Osteoblast (primary cell): ENCODE results near the gene SLC26A4. TPM values are rescaled to one million over a fixed set of nuclear protein-coding genes. Genes with fewer than 3 reads are reported as not detected.

Experiments
- DNase-seq: peaks from one replicate; pipeline ENCODE4 v3.0.0; 2011; ENCODE audit warnings: low spot score, mixed read lengths; ENCODE audit not compliant: insufficient read length; ENCODE audit errors: missing footprints
- H2AFZ ChIP-seq: 2 replicates; pipeline ENCODE4 v1.6.0; 2011; ENCODE audit warnings: mild to moderate bottlenecking, low read length
- H3K27ac ChIP-seq: 2 replicates; pipeline ENCODE4 v1.5.1; 2011; ENCODE audit warnings: mild to moderate bottlenecking, low read depth, low read length, moderate library complexity
- H3K27me3 ChIP-seq: 2 replicates; pipeline ENCODE4 v1.6.0; 2012; ENCODE audit warnings: mild to moderate bottlenecking, control low read depth, inconsistent platforms, low read length, moderate library complexity; ENCODE audit not compliant: insufficient read depth
- H3K36me3 ChIP-seq: 2 replicates; pipeline ENCODE4 v1.5.1; 2011; ENCODE audit warnings: mild to moderate bottlenecking, low read length, control low read depth, moderate library complexity; ENCODE audit not compliant: insufficient read depth
- H3K4me1 ChIP-seq: 2 replicates; pipeline ENCODE4 v1.5.1; 2011; ENCODE audit warnings: mild to moderate bottlenecking, low read length, control low read depth, moderate library complexity; ENCODE audit not compliant: insufficient read depth
- H3K4me2 ChIP-seq: 2 replicates; pipeline ENCODE4 v1.6.0; 2011; ENCODE audit warnings: mild to moderate bottlenecking, low read length; ENCODE audit not compliant: insufficient read depth
- H3K4me3 ChIP-seq: fragments of 200-600 bp; sonication (generic); 3 replicates; pipeline ENCODE4 v1.5.1; 2012; ENCODE audit warnings: mild to moderate bottlenecking, low read length, inconsistent platforms; ENCODE audit not compliant: insufficient read depth
- H3K79me2 ChIP-seq: 2 replicates; pipeline ENCODE4 v1.6.0; 2012; ENCODE audit warnings: mild to moderate bottlenecking, low read length, control low read depth, inconsistent platforms; ENCODE audit not compliant: insufficient read depth
- H3K9me3 ChIP-seq: 2 replicates; pipeline ENCODE4 v1.5.1; 2011; ENCODE audit warnings: low read depth, low read length, control low read depth
- H4K20me1 ChIP-seq: 2 replicates; pipeline ENCODE4 v1.6.0; 2012; ENCODE audit warnings: mild to moderate bottlenecking, low read length, control low read depth; ENCODE audit not compliant: insufficient read depth
- total RNA-seq: library from RNA; depleted of rRNA; stranded (reverse); fragments of >200 nt; gene quantifications from 2 replicates; pipeline ENCODE4 v1.2.3, GENCODE V29; 2012
- TF ChIP-seq, protein P1 (sequence below): IDR thresholded peaks from 2 replicates; pipeline ENCODE4 v1.5.1; 2011; ENCODE audit warnings: mild to moderate bottlenecking, low read depth, low read length, moderate library complexity; ENCODE audit errors: extremely low read depth

The SLC26A4 gene
- total RNA-seq, 1 donor = 0.36 TPM

DNA sequence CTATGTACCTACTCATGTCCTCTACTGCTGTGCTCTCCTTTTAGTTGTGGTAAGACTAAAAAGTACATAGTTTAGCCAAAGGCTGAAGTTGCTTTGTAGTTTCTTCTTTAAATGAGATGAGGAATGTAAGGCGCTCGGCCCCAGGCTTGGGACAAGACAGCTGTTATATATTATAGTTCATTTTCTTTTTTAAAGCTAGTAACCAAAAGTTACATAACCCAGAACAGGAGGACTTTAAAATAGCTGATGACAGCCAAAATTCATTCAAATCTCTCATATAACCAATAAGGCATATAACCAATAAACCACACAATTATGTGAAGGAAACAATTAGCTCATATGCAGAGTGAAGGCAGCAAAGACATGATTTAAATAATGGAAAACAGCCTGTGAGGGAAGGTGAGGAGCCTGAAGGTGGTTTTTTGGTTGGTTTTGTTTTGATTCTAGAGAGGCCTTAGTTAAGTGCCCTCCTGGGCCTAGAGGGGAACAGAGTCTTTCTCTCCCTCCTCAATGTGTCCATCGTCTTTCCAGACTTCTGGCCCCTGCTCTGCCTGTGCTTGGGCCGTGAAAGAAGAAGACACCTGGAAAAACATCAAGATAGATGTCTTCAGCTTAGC, 35.8 kb downstream of the SLC26A4 start:
- H3K36me3 ChIP-seq = no peaks in the 10 kb centered on the region
- no peaks in the 10 kb centered on the region for H3K27me3 ChIP-seq
- no peaks in the 10 kb centered on the region for H3K79me2 ChIP-seq
- H3K27ac ChIP-seq = no peak overlapping the region
- no peaks in the 10 kb centered on the region for H3K9me3 ChIP-seq
- no peak overlapping the region for H3K4me2 ChIP-seq
- H4K20me1 ChIP-seq = no peaks in the 10 kb centered on the region
- no peak overlapping the region for H2AFZ ChIP-seq
- H3K4me1 ChIP-seq = peaks cover 46% of the 10 kb centered on the region
- no peak for DNase-seq
- TF ChIP-seq, protein P1, sequence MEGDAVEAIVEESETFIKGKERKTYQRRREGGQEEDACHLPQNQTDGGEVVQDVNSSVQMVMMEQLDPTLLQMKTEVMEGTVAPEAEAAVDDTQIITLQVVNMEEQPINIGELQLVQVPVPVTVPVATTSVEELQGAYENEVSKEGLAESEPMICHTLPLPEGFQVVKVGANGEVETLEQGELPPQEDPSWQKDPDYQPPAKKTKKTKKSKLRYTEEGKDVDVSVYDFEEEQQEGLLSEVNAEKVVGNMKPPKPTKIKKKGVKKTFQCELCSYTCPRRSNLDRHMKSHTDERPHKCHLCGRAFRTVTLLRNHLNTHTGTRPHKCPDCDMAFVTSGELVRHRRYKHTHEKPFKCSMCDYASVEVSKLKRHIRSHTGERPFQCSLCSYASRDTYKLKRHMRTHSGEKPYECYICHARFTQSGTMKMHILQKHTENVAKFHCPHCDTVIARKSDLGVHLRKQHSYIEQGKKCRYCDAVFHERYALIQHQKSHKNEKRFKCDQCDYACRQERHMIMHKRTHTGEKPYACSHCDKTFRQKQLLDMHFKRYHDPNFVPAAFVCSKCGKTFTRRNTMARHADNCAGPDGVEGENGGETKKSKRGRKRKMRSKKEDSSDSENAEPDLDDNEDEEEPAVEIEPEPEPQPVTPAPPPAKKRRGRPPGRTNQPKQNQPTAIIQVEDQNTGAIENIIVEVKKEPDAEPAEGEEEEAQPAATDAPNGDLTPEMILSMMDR = no peak
- no peak overlapping the region for H3K4me3 ChIP-seq

DNA sequence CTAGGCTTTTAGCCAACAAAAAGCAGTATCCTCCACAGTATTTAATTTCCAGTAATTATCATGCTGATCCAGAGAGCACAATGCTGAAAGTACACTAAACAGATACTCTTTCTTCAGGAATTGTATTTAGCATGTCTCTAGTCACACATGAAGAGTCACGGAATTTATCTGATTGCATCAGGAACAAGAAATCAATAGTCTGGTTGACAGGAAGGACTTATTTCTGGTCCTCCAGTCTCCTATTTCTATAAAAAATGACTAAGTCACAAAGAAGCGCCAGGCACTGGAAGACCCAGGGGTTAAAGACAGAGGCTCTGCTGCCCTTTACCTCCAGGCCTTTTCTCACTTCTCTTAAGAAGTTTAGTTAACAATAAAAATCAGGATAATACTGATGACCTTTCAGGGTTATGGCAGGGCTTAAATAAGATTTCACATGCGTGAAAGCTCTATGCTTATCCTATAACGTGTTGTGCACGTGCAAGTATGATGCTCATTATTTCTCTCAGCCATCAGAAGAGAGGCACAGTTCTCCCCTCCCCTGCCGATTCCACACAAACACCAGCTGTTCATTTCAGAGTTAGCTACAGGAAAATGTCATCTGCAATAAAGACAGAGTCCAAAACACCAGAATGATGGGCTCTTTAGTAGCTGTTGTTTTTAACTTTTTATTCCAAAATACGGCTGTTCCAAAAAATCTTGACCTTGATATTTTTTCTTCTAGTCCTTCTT, 36.9 kb downstream of the SLC26A4 start:
- Histone ChIP-seq H3K4me2 (no peak overlapping the region), H2AFZ (no peak overlapping the region)

DNA sequence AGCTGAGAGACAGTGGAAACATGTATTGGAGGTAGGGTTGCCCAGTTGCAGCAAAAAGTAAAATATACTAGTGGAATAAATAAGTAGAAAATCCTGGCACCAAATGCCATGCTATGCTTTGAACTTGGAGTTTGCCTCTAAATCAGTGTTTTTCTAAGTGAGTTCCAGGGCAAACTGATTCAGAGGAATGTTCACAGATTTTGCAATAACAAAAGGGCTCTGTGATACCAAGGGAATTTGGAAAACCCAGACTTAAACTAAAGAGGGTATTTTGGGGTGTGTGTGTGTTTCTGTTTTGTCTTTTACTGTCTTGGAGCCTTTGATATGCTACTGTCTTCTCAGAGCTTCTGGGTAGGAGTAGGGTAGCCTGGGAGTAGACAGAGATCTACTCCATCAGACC, 39.9 kb downstream of the SLC26A4 start:
- no peaks in the 10 kb centered on the region for H3K9me3 ChIP-seq
- H3K4me2 ChIP-seq = no peak overlapping the region
- H2AFZ ChIP-seq = no peak overlapping the region
- no peak for DNase-seq
- TF ChIP-seq, protein P1 = no peak
- H3K4me3 ChIP-seq = no peak overlapping the region
- H4K20me1 ChIP-seq = no peaks in the 10 kb centered on the region
- no peaks in the 10 kb centered on the region for H3K27me3 ChIP-seq
- H3K79me2 ChIP-seq = no peaks in the 10 kb centered on the region
- no peak overlapping the region for H3K27ac ChIP-seq
- peaks cover 14% of the 10 kb centered on the region for H3K4me1 ChIP-seq
- no peaks in the 10 kb centered on the region for H3K36me3 ChIP-seq

More for the DNA sequence above, 36.9 kb downstream of the SLC26A4 start:
- no peaks in the 10 kb centered on the region for H4K20me1 ChIP-seq
- TF ChIP-seq, protein P1 = no peak
- no peak overlapping the region for H3K4me3 ChIP-seq
- no peak overlapping the region for H3K27ac ChIP-seq
- H3K27me3 ChIP-seq = no peaks in the 10 kb centered on the region
- no peaks in the 10 kb centered on the region for H3K36me3 ChIP-seq
- no peaks in the 10 kb centered on the region for H3K9me3 ChIP-seq
- no peak for DNase-seq
- H3K79me2 ChIP-seq = no peaks in the 10 kb centered on the region
- peaks cover 37% of the 10 kb centered on the region for H3K4me1 ChIP-seq

DNA sequence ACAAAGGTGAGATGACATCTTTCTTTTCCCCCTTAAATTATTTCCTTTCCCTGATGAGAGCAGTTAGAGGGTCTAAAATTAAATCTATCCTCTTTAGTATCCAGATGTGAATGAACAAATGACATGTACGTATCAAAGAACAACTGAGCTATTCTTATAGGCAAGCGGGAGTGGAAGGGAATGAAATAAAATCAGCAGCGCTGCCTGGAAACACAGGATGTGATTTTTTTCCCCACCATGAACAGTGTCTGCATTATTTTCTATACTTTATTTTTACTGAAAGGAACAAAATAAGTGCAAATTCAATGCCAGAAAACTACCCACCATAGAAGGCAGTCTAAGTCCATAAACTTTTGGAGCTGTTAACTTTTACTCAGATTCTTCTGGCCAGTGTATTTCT, 40.6 kb downstream of the SLC26A4 start:
- Histone ChIP-seq H3K79me2 (no peaks in the 10 kb centered on the region), H2AFZ (no peak overlapping the region), H3K27ac (no peak overlapping the region), H3K9me3 (no peaks in the 10 kb centered on the region), H4K20me1 (no peaks in the 10 kb centered on the region), H3K27me3 (no peaks in the 10 kb centered on the region), H3K36me3 (no peaks in the 10 kb centered on the region), H3K4me3 (no peak overlapping the region), H3K4me2 (no peak overlapping the region), H3K4me1 (peaks cover 14% of the 10 kb centered on the region)
- no peak for DNase-seq
- TF ChIP-seq, protein P1 = no peak
